Calu3 (cell line): ENCODE data around the gene ZNF57. TPM values are rescaled to one million over a fixed set of nuclear protein-coding genes. Genes with fewer than 3 reads are reported as not detected.
A peak's percentile ranks its signal among the peaks of the same experiment; 100 is the strongest.
"Not testable (repeated sequence)": the region's sequence is repeated elsewhere in the genome, so short reads cannot be mapped to it uniquely, and the experiment has no call there.

Experiments
- BruUV-seq: library from RNA; stranded (reverse); fragments of 400-500 nt; replicated peaks from 2 replicates; lab custom pipeline; 2021; lab: Mats Ljungman, UMichigan
- CTCF ChIA-PET: fragments of 300-600 bp; sonication (Branson Sonifier 250); formaldehyde crosslinking; loops from one replicate; lab custom pipeline; 2022; ENCODE audit warnings: antibody characterized with exemption; lab: Charles Lee
- DNase-seq: peaks from one replicate; pipeline ENCODE4 v3.0.0; 2022
- H3K27ac Mint-ChIP-seq: one replicate; pipeline ENCODE4 v1.8.0; 2022; ENCODE audit warnings: mixed read lengths; ENCODE audit not compliant: unreplicated experiment
- H3K27me3 Mint-ChIP-seq: one replicate; pipeline ENCODE4 v1.8.0; 2022; ENCODE audit warnings: mixed read lengths; ENCODE audit not compliant: unreplicated experiment
- H3K36me3 Mint-ChIP-seq: one replicate; pipeline ENCODE4 v1.8.0; 2022; ENCODE audit warnings: mild to moderate bottlenecking, moderate library complexity, mixed read lengths; ENCODE audit not compliant: insufficient read depth, unreplicated experiment
- H3K4me1 Mint-ChIP-seq: one replicate; pipeline ENCODE4 v1.8.0; 2022; ENCODE audit warnings: mild to moderate bottlenecking, low read depth, mixed read lengths; ENCODE audit not compliant: unreplicated experiment
- H3K4me3 Mint-ChIP-seq: one replicate; pipeline ENCODE4 v1.8.0; 2022; ENCODE audit warnings: mild to moderate bottlenecking, low read depth, moderate library complexity, mixed read lengths; ENCODE audit not compliant: unreplicated experiment
- H3K9me3 Mint-ChIP-seq: one replicate; pipeline ENCODE4 v1.8.0; 2022; ENCODE audit warnings: low read depth, mixed read lengths; ENCODE audit not compliant: unreplicated experiment
- CTCF ChIP-seq: fragments of 200-600 bp; IDR thresholded peaks from one replicate; pipeline ENCODE4 v1.8.0; 2022; ENCODE audit warnings: antibody characterized with exemption; ENCODE audit not compliant: unreplicated experiment
- intact Hi-C: fragments of 100-400 bp; cut with micrococcal nuclease; formaldehyde crosslinking; loops from one replicate; pipeline ENCODE4 v1.10.0; 2022; ENCODE audit not compliant: unreplicated experiment
- total RNA-seq: library from RNA; stranded (reverse); gene quantifications from 2 replicates; pipeline ENCODE4 v1.2.3, GENCODE V29; 2022

Gene ZNF57
- total RNA-seq, 1 experiment from 2014 or later = 6.0 TPM

- Mint-ChIP-seq H3K27me3 (no peaks in the 10 kb centered on the region), H3K27ac (no peak overlapping the region), H3K4me1 (peaks cover 10% of the 10 kb centered on the region), H3K4me3 (no peak overlapping the region), H3K36me3 (no peaks in the 10 kb centered on the region), H3K9me3 (no peaks in the 10 kb centered on the region)
- CTCF ChIA-PET = no interaction called here
- DNase-seq = no peak
- intact Hi-C loops = no loop called here
- no peak for TF ChIP-seq CTCF
- BruUV-seq = no TSS peak
Observed at GRCh38 chr19:2888731-2889224, 11.9 kb upstream of the ZNF57 start.

- H3K4me3 Mint-ChIP-seq, H3K9me3 Mint-ChIP-seq, BruUV-seq, H3K4me1 Mint-ChIP-seq, H3K27me3 Mint-ChIP-seq, H3K36me3 Mint-ChIP-seq, intact Hi-C loops, DNase-seq, H3K27ac Mint-ChIP-seq: not testable (repeated sequence)
- CTCF ChIA-PET = interaction anchor here (0.6 kb wide), 1 partner anchor 534 kb away, joined by 3 read pairs; no protein-coding TSS in a partner anchor
Observed at GRCh38 chr19:2890531-2890930, 10.2 kb upstream of the ZNF57 start.

- Mint-ChIP-seq H3K9me3 (no peaks in the 10 kb centered on the region), H3K36me3 (peaks cover 16% of the 10 kb centered on the region), H3K27me3 (no peaks in the 10 kb centered on the region), H3K27ac (no peak overlapping the region), H3K4me1 (peaks cover 3% of the 10 kb centered on the region), H3K4me3 (no peak overlapping the region)
- CTCF ChIA-PET = no interaction called here
- intact Hi-C loops = no loop called here
- TF ChIP-seq CTCF = no peak
- BruUV-seq = no TSS peak
- DNase-seq = no peak
Observed at GRCh38 chr19:2896694-2897093, 4.0 kb upstream of the ZNF57 start.

GRCh38 chr19:2902590-2903218 lies 2.0 kb downstream of the ZNF57 start:
- no peak for DNase-seq
- no peak overlapping the region for H3K27ac Mint-ChIP-seq
- intact Hi-C loops = no loop called here
- BruUV-seq = no TSS peak
- peaks cover 3% of the 10 kb centered on the region for H3K9me3 Mint-ChIP-seq
- no peaks in the 10 kb centered on the region for H3K27me3 Mint-ChIP-seq
- no peak for TF ChIP-seq CTCF
- peak overlapping the region; percentile 81 for H3K4me3 Mint-ChIP-seq
- H3K36me3 Mint-ChIP-seq = peaks cover 21% of the 10 kb centered on the region
- peaks cover 12% of the 10 kb centered on the region for H3K4me1 Mint-ChIP-seq
- CTCF ChIA-PET = no interaction called here

GRCh38 chr19:2903326-2903725 lies 2.6 kb downstream of the ZNF57 start:
- CTCF ChIA-PET, DNase-seq, intact Hi-C loops, H3K9me3 Mint-ChIP-seq, H3K27ac Mint-ChIP-seq, H3K4me3 Mint-ChIP-seq, BruUV-seq, H3K27me3 Mint-ChIP-seq: not testable (repeated sequence)
- Mint-ChIP-seq H3K4me1 (peaks cover 12% of the 10 kb centered on the region), H3K36me3 (peaks cover 21% of the 10 kb centered on the region)
